ENCODE data around the gene CCM2. TPM values are rescaled to one million over a fixed set of nuclear protein-coding genes. Genes with fewer than 3 reads are reported as not detected.

CCM2 gene
- total RNA-seq, 1 experiment from 2014 or later: 43.9 TPM

- no peaks in the 10 kb centered on the region for H3K27me3 ChIP-seq (ENCODE audit: control insufficient read depth, insufficient read depth, low read length)
- H3K36me3 ChIP-seq (replicated peaks; ENCODE audit: control insufficient read depth, insufficient read depth, low read length): peaks cover 8% of the 10 kb centered on the region
- DNase-seq: no peak
- H3K4me3 ChIP-seq (ENCODE audit: insufficient read depth, low read depth, low read length): no peak overlapping the region
Measured at GRCh38 chr7:45037876-45038275, 37.9 kb downstream of the CCM2 start.

DNA sequence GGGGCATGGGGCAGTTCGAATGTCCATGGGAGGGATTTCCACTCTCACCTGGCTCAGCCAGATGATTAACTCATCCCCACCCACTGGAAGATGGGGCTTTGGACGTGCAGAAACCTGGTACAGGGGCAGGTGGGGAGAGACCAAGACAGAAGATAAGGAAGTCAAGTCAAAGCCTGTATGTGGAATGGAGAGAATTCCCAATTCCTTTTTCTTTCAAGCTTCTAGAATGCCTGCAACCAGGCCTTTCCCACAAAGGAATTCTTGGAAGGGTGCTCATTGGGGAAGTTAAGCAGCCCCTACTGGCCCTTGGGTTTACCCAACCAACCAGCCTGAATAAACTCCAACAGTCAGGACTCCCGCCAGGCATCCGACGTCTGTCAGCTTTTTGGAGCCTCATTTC lies 39.1 kb downstream of the CCM2 start:
- no peaks in the 10 kb centered on the region for H3K27me3 ChIP-seq (ENCODE audit: control insufficient read depth, insufficient read depth, low read length)
- no peak overlapping the region for H3K4me3 ChIP-seq (ENCODE audit: insufficient read depth, low read depth, low read length)
- H3K36me3 ChIP-seq (replicated peaks; ENCODE audit: control insufficient read depth, insufficient read depth, low read length): peaks cover 8% of the 10 kb centered on the region
- DNase-seq: no peak

DNA sequence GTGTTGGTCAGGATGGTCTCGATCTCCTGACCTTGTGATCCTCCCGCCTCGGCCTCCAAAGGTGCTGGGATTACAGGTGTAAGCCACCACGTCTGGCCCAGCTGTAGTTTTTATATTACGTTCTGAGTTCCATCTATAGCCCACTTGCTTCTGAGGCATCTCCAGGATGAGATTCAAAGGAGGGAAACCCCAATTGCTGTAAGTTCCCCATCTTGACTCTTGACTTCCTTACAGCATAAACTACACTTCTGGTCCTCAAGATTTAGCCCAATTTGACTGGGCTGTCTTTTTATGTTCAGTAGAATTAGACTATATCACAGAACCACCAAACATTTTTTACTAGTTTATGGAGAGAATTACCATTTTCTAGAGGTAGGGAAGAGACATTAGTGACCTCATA lies 44.3 kb downstream of the CCM2 start:
- no peaks in the 10 kb centered on the region for H3K27me3 ChIP-seq (ENCODE audit: control insufficient read depth, insufficient read depth, low read length)
- no peak overlapping the region for H3K4me3 ChIP-seq (ENCODE audit: insufficient read depth, low read depth, low read length)
- no peak for DNase-seq
- peaks cover 6% of the 10 kb centered on the region for H3K36me3 ChIP-seq (replicated peaks; ENCODE audit: control insufficient read depth, insufficient read depth, low read length)

GRCh38 chr7:45048748-45049147 lies 48.7 kb downstream of the CCM2 start:
- no peak overlapping the region for H3K4me3 ChIP-seq (ENCODE audit: insufficient read depth, low read depth, low read length)
- DNase-seq: no peak
- H3K36me3 ChIP-seq (replicated peaks; ENCODE audit: control insufficient read depth, insufficient read depth, low read length): no peaks in the 10 kb centered on the region; the same call in 1 of the 2 replicates
- no peaks in the 10 kb centered on the region for H3K27me3 ChIP-seq (ENCODE audit: control insufficient read depth, insufficient read depth, low read length)

GRCh38 chr7:45050198-45050597 lies 50.2 kb downstream of the CCM2 start:
- Histone ChIP-seq H3K36me3 (replicated peaks; ENCODE audit: control insufficient read depth, insufficient read depth, low read length) (no peaks in the 10 kb centered on the region; the same call in 1 of the 2 replicates), H3K4me3 (ENCODE audit: insufficient read depth, low read depth, low read length) (no peak overlapping the region), H3K27me3 (ENCODE audit: control insufficient read depth, insufficient read depth, low read length) (no peaks in the 10 kb centered on the region)
- no peak for DNase-seq

- no peaks in the 10 kb centered on the region for H3K27me3 ChIP-seq (ENCODE audit: control insufficient read depth, insufficient read depth, low read length)
- H3K4me3 ChIP-seq (ENCODE audit: insufficient read depth, low read depth, low read length): no peak overlapping the region
- H3K36me3 ChIP-seq (replicated peaks; ENCODE audit: control insufficient read depth, insufficient read depth, low read length): no peaks in the 10 kb centered on the region; the same call in 1 of the 2 replicates
- no peak for DNase-seq
Measured at GRCh38 chr7:45052011-45052410, 52.0 kb downstream of the CCM2 start.

DNA sequence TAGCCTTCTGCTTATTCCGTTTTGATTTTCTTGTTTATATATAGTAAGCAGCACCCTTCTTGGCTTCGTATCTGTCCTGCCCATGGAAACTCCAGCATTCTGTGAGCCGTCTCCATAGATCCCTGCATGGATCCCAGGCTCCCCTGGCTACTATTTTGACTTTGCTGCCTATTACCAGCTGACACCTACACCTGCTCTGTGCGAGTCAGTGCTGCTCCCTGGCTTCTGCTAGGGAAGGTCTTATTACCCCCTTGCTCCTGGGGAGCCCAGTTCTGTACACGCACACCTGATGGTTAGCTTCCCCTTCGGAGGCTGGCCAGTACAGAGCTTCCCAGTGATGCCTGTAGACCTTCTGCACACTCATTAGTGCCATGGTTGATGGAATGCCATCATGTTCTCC lies 53.4 kb downstream of the CCM2 start:
- no peaks in the 10 kb centered on the region; the same call in 1 of the 2 replicates for H3K36me3 ChIP-seq (replicated peaks; ENCODE audit: control insufficient read depth, insufficient read depth, low read length)
- DNase-seq: no peak
- H3K4me3 ChIP-seq (ENCODE audit: insufficient read depth, low read depth, low read length): no peak overlapping the region
- H3K27me3 ChIP-seq (ENCODE audit: control insufficient read depth, insufficient read depth, low read length): no peaks in the 10 kb centered on the region

DNA sequence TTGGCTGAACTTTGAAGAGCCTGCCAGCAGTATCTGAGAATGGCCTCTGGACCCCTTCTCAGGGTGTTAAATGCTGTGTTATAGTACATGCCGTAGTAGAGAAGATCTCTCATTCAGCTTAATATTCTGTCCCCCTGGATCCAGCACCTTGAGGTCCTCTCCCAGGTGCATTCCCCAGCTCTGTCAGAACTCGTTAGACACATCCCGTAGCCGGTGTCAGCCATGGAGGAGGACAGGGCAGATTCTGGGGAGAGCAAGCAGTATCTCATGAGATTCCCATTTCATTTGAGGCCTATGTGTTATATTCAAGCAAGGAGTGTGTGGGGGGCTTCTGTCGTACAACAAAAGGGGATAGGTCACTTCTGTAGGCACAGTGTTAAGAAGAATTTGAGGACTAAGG lies 53.9 kb downstream of the CCM2 start:
- no peak for DNase-seq
- Histone ChIP-seq H3K4me3 (ENCODE audit: insufficient read depth, low read depth, low read length) (no peak overlapping the region), H3K27me3 (ENCODE audit: control insufficient read depth, insufficient read depth, low read length) (no peaks in the 10 kb centered on the region), H3K36me3 (replicated peaks; ENCODE audit: control insufficient read depth, insufficient read depth, low read length) (no peaks in the 10 kb centered on the region; the same call in 1 of the 2 replicates)

DNA sequence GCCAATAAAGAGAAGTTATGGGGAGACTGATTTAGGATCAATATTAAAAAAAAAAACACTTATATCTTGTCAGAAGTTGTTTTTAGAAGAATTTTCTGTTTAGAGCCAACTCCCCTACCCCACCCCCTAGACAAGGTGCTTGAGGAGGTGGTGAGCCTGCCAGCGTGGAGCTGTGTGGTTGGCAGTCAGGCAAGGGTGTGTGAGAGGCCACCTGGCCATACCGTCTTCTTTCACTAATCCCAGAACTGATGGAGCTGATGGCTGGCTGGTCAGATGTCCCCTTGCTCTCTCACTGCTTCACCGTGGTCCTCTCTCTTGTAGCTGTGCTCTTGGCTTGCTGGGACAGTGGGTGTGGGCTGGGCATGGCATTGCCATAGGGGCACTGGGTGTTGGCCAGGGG lies 54.4 kb downstream of the CCM2 start:
- H3K4me3 ChIP-seq (ENCODE audit: insufficient read depth, low read depth, low read length): no peak overlapping the region
- no peak for DNase-seq
- H3K36me3 ChIP-seq (replicated peaks; ENCODE audit: control insufficient read depth, insufficient read depth, low read length): no peaks in the 10 kb centered on the region; the same call in 1 of the 2 replicates
- H3K27me3 ChIP-seq (ENCODE audit: control insufficient read depth, insufficient read depth, low read length): no peaks in the 10 kb centered on the region

GRCh38 chr7:45055016-45055415 lies 55.0 kb downstream of the CCM2 start:
- Histone ChIP-seq H3K27me3 (ENCODE audit: control insufficient read depth, insufficient read depth, low read length) (no peaks in the 10 kb centered on the region), H3K4me3 (ENCODE audit: insufficient read depth, low read depth, low read length) (no peak overlapping the region), H3K36me3 (replicated peaks; ENCODE audit: control insufficient read depth, insufficient read depth, low read length) (no peaks in the 10 kb centered on the region; the same call in 1 of the 2 replicates)
- no peak for DNase-seq

GRCh38 chr7:45055594-45056219 lies 55.7 kb downstream of the CCM2 start:
- Histone ChIP-seq H3K4me3 (ENCODE audit: insufficient read depth, low read depth, low read length) (no peak overlapping the region), H3K27me3 (ENCODE audit: control insufficient read depth, insufficient read depth, low read length) (no peaks in the 10 kb centered on the region), H3K36me3 (replicated peaks; ENCODE audit: control insufficient read depth, insufficient read depth, low read length) (no peaks in the 10 kb centered on the region; the same call in 1 of the 2 replicates)
- DNase-seq: no peak

GRCh38 chr7:45057878-45058277 lies 57.9 kb downstream of the CCM2 start:
- Histone ChIP-seq H3K27me3 (ENCODE audit: control insufficient read depth, insufficient read depth, low read length) (no peaks in the 10 kb centered on the region), H3K4me3 (ENCODE audit: insufficient read depth, low read depth, low read length) (no peak overlapping the region), H3K36me3 (replicated peaks; ENCODE audit: control insufficient read depth, insufficient read depth, low read length) (no peaks in the 10 kb centered on the region)
- DNase-seq: no peak

DNA sequence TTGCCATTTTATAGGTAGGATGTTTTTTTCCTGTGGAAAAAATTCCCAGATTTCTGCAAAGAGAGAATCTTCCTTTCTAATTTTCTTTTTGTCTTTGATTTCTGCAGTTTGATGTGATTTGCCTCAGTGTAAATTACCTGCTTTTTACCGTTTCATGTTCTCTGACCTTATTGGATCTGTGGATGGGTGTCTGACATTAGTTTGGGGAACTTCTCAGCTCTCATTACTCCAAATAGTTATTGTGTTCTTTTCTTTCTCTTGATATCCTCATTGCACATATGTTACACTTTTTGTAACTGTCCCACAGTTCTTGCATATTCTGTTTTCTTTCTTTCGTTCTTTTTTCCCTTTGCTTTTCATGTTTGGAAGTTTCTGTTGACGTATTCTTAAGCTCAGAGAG lies 60.3 kb downstream of the CCM2 start:
- no peak for DNase-seq
- no peaks in the 10 kb centered on the region for H3K36me3 ChIP-seq (replicated peaks; ENCODE audit: control insufficient read depth, insufficient read depth, low read length)
- no peaks in the 10 kb centered on the region for H3K27me3 ChIP-seq (ENCODE audit: control insufficient read depth, insufficient read depth, low read length)
- H3K4me3 ChIP-seq (ENCODE audit: insufficient read depth, low read depth, low read length): no peak overlapping the region

- DNase-seq: no peak
Measured at GRCh38 chr7:45061352-45061751, 61.4 kb downstream of the CCM2 start.

DNA sequence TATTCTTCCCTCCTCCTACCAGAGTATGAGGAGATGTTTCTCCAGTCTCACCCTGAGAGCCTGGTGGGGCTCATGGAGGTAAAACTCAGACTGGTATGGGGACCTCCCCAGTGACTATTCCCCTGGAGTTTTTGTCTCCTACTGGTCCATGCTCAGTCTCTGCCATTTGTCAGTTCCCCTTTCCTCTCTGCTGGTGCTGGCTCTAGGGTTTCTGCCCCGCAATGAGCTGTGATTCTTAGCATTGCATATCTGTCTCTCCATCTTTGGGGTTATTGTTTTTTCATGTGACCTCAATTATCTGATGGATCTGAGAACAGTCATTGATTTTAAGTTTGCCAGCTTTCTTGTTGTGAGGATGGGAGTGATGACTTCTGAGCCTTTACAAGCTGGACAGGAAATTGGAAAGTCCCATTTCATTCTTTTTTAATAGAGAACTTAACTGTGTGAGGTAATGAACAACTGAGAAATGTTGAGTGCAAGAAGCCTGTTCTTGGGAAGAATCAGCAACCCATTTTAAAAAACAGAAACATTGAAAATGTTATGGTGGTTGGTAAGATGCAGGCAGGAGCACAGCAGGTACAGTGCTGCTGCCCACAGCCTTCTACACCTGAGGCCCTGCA lies 61.9 kb downstream of the CCM2 start:
- Histone ChIP-seq H3K36me3 (replicated peaks; ENCODE audit: control insufficient read depth, insufficient read depth, low read length) (no peaks in the 10 kb centered on the region; the same call in 1 of the 2 replicates), H3K4me3 (ENCODE audit: insufficient read depth, low read depth, low read length) (no peak overlapping the region), H3K27me3 (ENCODE audit: control insufficient read depth, insufficient read depth, low read length) (no peaks in the 10 kb centered on the region)
- no peak for DNase-seq

More at GRCh38 chr7:45061352-45061751, 61.4 kb downstream of the CCM2 start:
- no peak overlapping the region for H3K4me3 ChIP-seq (ENCODE audit: insufficient read depth, low read depth, low read length)
- H3K36me3 ChIP-seq (replicated peaks; ENCODE audit: control insufficient read depth, insufficient read depth, low read length): no peaks in the 10 kb centered on the region
- no peaks in the 10 kb centered on the region for H3K27me3 ChIP-seq (ENCODE audit: control insufficient read depth, insufficient read depth, low read length)

All from H7 (cell line).